CD4-positive, CD25-positive, alpha-beta regulatory T cell (primary cell): ENCODE measurements around the gene ARHGDIA. TPM values are rescaled to one million over a fixed set of nuclear protein-coding genes. Genes with fewer than 3 reads are reported as not detected.
A peak's percentile ranks its signal among the peaks of the same experiment; 100 is the strongest.

Experiments
- ATAC-seq, 2 donors: fragments of 150-1000 bp; cut with Tn5 transposase; one replicate each; pipeline ENCODE4 v1.10.0; 2021; ENCODE audit warnings: low read depth in 2 of 2, moderate number of reproducible peaks in 2 of 2, moderate library complexity in 1 of 2
- DNase-seq, 3 donors: peaks; one replicate each; pipeline versions ENCODE4 v3.0.0 to v3.0.0-alpha.2; 2012 to 2022; ENCODE audit warnings: mixed read lengths in 1 of 3
- H3K27ac ChIP-seq: one replicate; pipeline ENCODE4 v1.7.0; 2013; ENCODE audit warnings: mild to moderate bottlenecking, low read length; ENCODE audit not compliant: insufficient read depth, poor library complexity, severe bottlenecking
- H3K27me3 ChIP-seq: one replicate; pipeline ENCODE4 v1.7.0; 2013; ENCODE audit warnings: low read length; ENCODE audit not compliant: control insufficient read depth, insufficient read depth
- H3K36me3 ChIP-seq: one replicate; pipeline ENCODE4 v1.7.0; 2013; ENCODE audit warnings: mild to moderate bottlenecking, low read length, moderate library complexity; ENCODE audit not compliant: control insufficient read depth, insufficient read depth
- H3K4me1 ChIP-seq: 2 replicates; pipeline ENCODE4 v1.7.0; 2013; ENCODE audit warnings: mild to moderate bottlenecking, low read length; ENCODE audit not compliant: insufficient read depth, control insufficient read depth, poor library complexity, severe bottlenecking
- H3K4me3 ChIP-seq: one replicate; pipeline ENCODE4 v1.7.0; 2013; ENCODE audit warnings: low read depth, mild to moderate bottlenecking, low read length, moderate library complexity
- H3K9me3 ChIP-seq, 2 experiments: 1 replicate in 1 of 2; 2 replicates in 1 of 2; pipeline ENCODE4 v1.7.0; 2013; ENCODE audit warnings: low read length in 2 of 2, mild to moderate bottlenecking in 1 of 2, moderate library complexity in 1 of 2; ENCODE audit not compliant: control insufficient read depth in 2 of 2
- H3K27ac Mint-ChIP-seq, 3 donors: one replicate each; pipeline ENCODE4 v1.8.0; 2020 to 2022; ENCODE audit warnings: mild to moderate bottlenecking in 3 of 3, mixed read lengths in 3 of 3, moderate library complexity in 2 of 3
- H3K27me3 Mint-ChIP-seq: one replicate; pipeline ENCODE4 v1.8.0; 2022; ENCODE audit warnings: mild to moderate bottlenecking, mixed read lengths
- H3K36me3 Mint-ChIP-seq: one replicate; pipeline ENCODE4 v1.8.0; 2020; ENCODE audit warnings: mixed read lengths
- H3K4me1 Mint-ChIP-seq, 4 donors: one replicate each; pipeline ENCODE4 v1.8.0; 2020 to 2022; ENCODE audit warnings: mixed read lengths in 4 of 4, mild to moderate bottlenecking in 1 of 4
- H3K4me3 Mint-ChIP-seq, 4 donors: one replicate each; pipeline ENCODE4 v1.8.0; 2020 to 2022; ENCODE audit warnings: mild to moderate bottlenecking in 4 of 4, mixed read lengths in 4 of 4, moderate library complexity in 3 of 4
- H3K9me3 Mint-ChIP-seq, 7 donors: one replicate each; pipeline ENCODE4 v1.8.0; 2020 to 2022; ENCODE audit warnings: mixed read lengths in 7 of 7, mild to moderate bottlenecking in 3 of 7, moderate library complexity in 2 of 7
- polyA plus RNA-seq, 4 donors: library from polyadenylated mRNA; unstranded; fragments of 300-500 nt; fragmentation: Illumina TruSeq; gene quantifications; one replicate each; pipeline ENCODE4 v1.2.3, GENCODE V29; 2021
- total RNA-seq: library from RNA; stranded (reverse); gene quantifications from one replicate; pipeline ENCODE4 v1.2.3, GENCODE V29; 2022

ARHGDIA gene
- total and polyA plus RNA-seq, 5 donors from 2014 or later, result 91.4 to 578 (median 107) TPM

DNA sequence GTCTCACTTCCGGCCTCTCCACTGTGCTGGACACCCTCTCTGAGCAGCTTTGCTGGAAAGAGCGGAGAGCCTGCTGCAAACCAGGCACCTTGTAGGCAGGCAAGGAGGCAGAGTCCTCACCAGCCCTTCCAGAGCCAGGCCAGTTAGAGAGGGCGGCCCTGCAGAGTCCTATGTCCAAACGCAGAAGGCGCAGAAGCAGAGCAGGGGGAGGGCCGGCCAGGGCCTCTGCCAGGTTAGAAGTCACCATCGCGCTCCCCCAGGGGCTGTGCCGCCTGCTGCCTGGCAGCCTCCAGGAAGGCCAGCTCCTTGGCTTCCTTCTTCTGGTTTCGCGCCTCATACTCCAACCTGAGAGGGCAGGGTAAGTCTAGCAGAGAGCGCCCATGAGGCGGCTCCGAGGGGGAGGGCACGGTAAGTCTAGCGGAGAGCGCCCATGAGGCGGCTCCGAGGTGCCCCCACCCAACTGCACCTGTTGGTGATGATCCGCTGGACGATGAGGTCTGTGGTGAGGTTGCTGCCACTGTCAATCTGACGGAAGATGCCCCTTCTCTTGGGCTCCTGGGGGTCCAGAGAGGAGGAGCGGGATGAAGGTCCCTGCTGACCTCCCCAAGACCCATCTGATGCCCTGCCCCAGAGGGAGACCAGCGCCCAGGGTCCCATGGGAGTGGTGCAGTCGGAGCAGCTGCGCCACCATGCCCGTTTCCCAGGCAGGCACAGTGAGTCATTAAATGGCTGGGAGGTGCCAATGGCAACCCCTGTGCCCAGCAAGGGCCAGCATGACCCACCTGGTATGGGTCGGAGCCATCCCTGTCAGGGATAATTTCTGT is 33.7 kb upstream of the ARHGDIA start:
- H3K27ac Mint-ChIP-seq, result no peak overlapping the region
- Histone ChIP-seq H3K4me1 (peaks cover 14% of the 10 kb centered on the region), H3K27ac (no peak overlapping the region), H3K27me3 (no peaks in the 10 kb centered on the region), H3K9me3 (no peaks in the 10 kb centered on the region), H3K4me3 (no peak overlapping the region), H3K36me3 (peaks cover 7% of the 10 kb centered on the region)
- ATAC-seq (no peak), DNase-seq (no peak)
- no peak overlapping the region for H3K4me3 Mint-ChIP-seq
- peaks cover 0 to 12% (median 3%) of the 10 kb centered on the region in 4 donors for H3K4me1 Mint-ChIP-seq
- peaks cover 12% of the 10 kb centered on the region for H3K36me3 Mint-ChIP-seq
- no peaks in the 10 kb centered on the region for H3K9me3 Mint-ChIP-seq
- H3K27me3 Mint-ChIP-seq, result peaks cover 9% of the 10 kb centered on the region

DNA sequence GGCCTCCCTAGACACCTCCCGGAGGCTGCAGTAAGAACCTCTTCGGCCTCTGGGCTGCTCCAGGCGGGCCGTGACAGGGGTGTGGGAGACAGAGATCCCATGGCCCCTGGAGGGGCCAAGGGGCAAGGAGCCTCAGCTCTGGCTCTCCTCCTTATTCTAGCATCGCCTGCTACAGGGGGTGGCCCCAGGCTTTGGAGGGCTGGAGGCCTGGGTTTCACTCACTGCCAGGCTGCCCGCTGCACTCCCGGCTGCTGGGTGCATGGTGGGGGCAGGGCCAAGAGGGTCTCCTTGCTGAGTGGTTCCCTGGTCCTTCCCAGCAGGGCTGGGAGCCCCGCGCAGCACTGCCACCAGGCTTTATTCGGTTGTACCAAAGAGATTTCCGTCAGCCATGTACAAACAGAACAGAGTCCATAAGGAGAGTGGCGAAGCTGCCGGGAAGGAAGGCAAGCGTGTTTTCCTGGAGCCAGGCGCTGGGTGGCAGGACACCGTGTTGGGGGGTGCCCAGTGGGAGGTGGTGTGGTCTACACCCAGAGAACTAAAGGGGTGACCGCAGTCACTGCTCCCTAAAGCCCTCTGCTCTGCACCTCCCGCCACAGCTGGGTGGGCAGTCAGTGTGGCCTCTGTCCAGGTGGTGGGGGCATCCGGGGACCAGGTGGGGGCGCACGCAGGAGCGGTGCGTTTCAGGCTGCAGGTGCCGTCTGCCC is 32.9 kb upstream of the ARHGDIA start:
- H3K4me3 ChIP-seq, result no peak overlapping the region
- Mint-ChIP-seq H3K27me3 (peaks cover 9% of the 10 kb centered on the region), H3K4me3 (no peak overlapping the region), H3K9me3 (no peaks in the 10 kb centered on the region), H3K36me3 (peaks cover 13% of the 10 kb centered on the region), H3K4me1 (peaks cover 0 to 10% (median 3%) of the 10 kb centered on the region in 4 donors), H3K27ac (no peak overlapping the region)
- H3K36me3 ChIP-seq, result peaks cover 10% of the 10 kb centered on the region
- H3K27me3 ChIP-seq, result no peaks in the 10 kb centered on the region
- H3K4me1 ChIP-seq, result peaks cover 12% of the 10 kb centered on the region
- H3K27ac ChIP-seq, result no peak overlapping the region
- H3K9me3 ChIP-seq, result no peaks in the 10 kb centered on the region
- ATAC-seq (no peak), DNase-seq (no peak)

DNA sequence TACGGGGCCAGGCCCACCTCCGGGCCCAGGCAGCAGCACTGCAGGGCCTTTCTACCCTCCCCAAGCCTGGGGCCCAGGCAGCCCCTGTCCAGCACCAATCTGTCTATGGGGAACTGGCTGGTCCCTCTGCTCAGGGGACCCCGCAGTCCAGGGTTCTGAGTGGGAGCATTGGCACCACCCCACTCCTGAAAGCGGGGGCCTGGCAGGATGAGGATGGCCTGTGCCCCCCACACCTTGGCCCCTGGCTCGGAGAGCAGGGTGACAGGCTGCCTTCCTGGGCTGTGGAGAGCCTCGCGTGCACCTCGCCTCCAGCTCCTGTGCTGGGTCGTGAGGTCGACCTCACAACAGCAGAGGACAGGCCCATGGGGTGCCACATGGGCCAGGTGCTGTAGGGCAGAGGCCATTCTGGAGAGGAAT is 32.3 kb upstream of the ARHGDIA start:
- H3K27me3 Mint-ChIP-seq, result peaks cover 9% of the 10 kb centered on the region
- Histone ChIP-seq H3K36me3 (peaks cover 16% of the 10 kb centered on the region), H3K9me3 (no peaks in the 10 kb centered on the region), H3K27ac (no peak overlapping the region), H3K27me3 (no peaks in the 10 kb centered on the region), H3K4me1 (peaks cover 12% of the 10 kb centered on the region), H3K4me3 (no peak overlapping the region)
- H3K4me1 Mint-ChIP-seq, result peaks cover 0 to 10% (median 3%) of the 10 kb centered on the region in 4 donors
- DNase-seq (no peak), ATAC-seq (no peak)
- peaks cover 13% of the 10 kb centered on the region for H3K36me3 Mint-ChIP-seq
- H3K9me3 Mint-ChIP-seq, result no peaks in the 10 kb centered on the region
- no peak overlapping the region for H3K27ac Mint-ChIP-seq
- H3K4me3 Mint-ChIP-seq, result no peak overlapping the region

DNA sequence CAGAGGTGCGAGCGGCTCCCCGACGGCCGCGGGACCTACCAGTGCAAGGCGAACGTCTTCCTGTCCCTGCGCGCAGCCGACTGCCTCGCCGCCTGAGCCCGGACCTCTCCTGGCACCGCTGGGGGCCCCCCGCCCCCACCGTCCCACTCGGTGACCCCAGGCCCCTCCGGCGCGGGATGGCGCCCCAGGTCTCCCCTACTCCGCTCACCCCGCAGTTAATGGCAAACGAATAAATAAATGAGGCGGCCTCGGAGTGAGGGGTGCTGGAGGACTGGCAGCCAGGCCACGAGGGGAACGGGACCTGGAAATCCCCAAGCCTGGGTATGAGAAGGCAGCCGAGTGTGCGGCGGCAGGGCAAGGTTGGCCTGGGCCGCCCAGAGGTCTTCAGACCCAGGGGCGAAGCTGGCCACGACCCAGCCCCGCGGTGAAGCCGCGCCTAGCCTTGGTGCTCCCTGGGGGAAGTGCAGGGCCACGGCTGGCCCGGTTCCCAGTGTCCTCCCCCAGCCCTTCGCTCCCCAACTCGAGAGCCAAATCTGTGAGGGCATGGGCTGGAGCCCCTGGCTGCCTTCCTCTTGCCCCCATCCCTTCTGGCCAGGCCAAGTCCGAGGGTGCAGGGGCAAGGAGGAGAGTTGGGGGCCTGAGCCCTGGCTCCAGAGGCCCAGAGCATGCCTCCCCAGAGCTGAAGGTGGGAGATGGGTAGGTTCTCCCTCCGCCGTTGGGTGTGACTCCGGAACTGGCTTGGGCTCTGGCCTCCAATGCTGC is 31.7 kb upstream of the ARHGDIA start:
- no peak overlapping the region for H3K4me3 Mint-ChIP-seq
- no peak overlapping the region for H3K27ac Mint-ChIP-seq
- ATAC-seq (peak; percentile 8 to 29), DNase-seq (peak in 1 of 3 donors; percentile 36)
- no peak overlapping the region for H3K4me3 ChIP-seq
- peaks cover 22% of the 10 kb centered on the region for H3K36me3 ChIP-seq
- peaks cover 14% of the 10 kb centered on the region for H3K36me3 Mint-ChIP-seq
- H3K9me3 ChIP-seq, result no peaks in the 10 kb centered on the region
- peaks cover 9% of the 10 kb centered on the region for H3K27me3 Mint-ChIP-seq
- peaks cover 12% of the 10 kb centered on the region for H3K4me1 ChIP-seq
- no peak overlapping the region for H3K27ac ChIP-seq
- no peaks in the 10 kb centered on the region for H3K9me3 Mint-ChIP-seq
- peaks cover 0 to 10% (median 3%) of the 10 kb centered on the region in 4 donors for H3K4me1 Mint-ChIP-seq
- no peaks in the 10 kb centered on the region for H3K27me3 ChIP-seq

DNA sequence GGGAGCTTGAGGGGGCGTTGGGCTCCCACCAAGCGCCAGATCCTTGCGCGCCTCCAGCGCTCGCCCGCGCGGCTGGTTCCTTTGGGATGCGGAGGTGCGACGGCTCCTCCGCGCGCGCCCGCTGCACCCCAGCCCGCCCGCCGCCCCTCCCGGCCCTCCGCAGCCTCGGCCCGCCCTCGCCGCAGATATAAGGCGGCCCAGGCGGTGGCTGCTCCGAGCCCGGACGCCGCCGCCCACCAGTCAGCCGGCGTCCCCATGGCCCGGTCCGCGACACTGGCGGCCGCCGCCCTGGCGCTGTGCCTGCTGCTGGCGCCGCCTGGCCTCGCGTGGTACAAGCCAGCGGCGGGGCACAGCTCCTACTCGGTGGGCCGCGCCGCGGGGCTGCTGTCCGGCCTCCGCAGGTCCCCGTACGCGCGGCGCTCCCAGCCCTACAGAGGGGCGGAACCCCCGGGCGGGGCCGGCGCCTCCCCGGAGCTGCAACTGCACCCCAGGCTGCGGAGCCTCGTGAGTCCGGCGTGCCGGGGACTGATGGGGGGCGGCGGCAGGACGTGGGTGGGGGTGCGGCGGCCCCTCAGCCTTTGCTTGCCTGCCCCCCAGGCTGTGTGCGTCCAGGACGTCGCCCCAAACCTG is 31.0 kb upstream of the ARHGDIA start, which contains the start of gene NPB:
Gene NPB (plus strand): TSS at position 216 of the 630 bp plus-strand sequence. CDS start 40 bp downstream, at position 256.
- H3K9me3 ChIP-seq, result no peaks in the 10 kb centered on the region
- DNase-seq, result peak in 1 of 3 donors; percentile 20
- no peak within 1 kb of the TSS for H3K27ac ChIP-seq
- no peak within 1 kb of the TSS for H3K4me3 ChIP-seq
- no peaks in the 10 kb centered on the region for H3K27me3 ChIP-seq
- peaks cover 12% of the 10 kb centered on the region for H3K4me1 ChIP-seq
- Mint-ChIP-seq H3K27ac (no peak within 1 kb of the TSS), H3K27me3 (peaks cover 9% of the 10 kb centered on the region), H3K9me3 (no peaks in the 10 kb centered on the region), H3K36me3 (peaks cover 17% of the 10 kb centered on the region), H3K4me3 (peak within 1 kb of the TSS in 1 of 4 donors; percentile 46), H3K4me1 (peaks cover 0 to 10% (median 3%) of the 10 kb centered on the region in 4 donors)
- H3K36me3 ChIP-seq, result peaks cover 29% of the 10 kb centered on the region
- ATAC-seq, result peak in 1 of 2 donors; percentile 45

DNA sequence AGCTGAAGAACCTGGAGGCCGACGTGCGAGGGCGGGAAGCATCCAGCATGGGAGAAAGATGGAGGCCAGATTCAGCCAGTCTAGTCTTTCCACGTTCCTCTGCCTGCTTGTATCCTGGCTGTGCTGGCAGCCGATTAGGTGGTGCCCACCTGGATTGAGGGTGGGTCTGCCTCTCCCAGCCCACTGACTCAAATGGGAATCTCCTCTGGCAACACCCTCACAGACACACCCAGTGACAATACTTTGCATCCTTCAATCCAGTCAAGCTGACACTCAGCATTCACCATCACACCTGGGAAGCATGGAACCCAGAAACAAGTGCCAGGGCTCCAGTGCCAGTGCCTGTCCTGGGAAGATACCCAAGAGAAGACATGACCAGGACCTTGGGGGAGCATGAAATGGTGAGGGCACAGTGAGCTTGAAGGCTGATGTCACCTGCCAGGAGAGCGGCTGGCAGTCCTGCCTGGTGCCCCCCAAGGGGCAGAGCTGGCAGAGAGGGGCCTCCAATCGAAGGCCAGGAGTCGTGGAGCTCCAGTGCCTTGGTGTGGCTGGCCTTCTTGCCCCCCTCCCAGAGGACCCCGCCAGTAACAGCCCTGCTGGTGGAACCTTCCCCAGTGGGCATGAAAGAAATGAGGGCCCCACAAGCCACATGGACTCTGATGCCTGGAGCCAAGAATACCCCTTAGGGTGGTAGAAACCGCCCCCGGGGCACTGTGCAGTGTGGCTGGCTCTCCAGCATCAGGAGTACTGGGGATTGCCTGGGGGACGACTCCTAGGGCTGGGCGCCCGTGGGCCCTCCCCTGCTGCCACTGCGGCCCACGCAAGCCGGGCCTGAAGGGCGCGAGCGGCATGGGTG is 30.3 kb upstream of the ARHGDIA start:
- no peak for DNase-seq
- Histone ChIP-seq H3K4me3 (no peak overlapping the region), H3K27me3 (no peaks in the 10 kb centered on the region), H3K27ac (no peak overlapping the region), H3K4me1 (peaks cover 12% of the 10 kb centered on the region), H3K9me3 (no peaks in the 10 kb centered on the region), H3K36me3 (peaks cover 33% of the 10 kb centered on the region)
- ATAC-seq, result no peak
- H3K4me1 Mint-ChIP-seq, result peaks cover 0 to 10% (median 3%) of the 10 kb centered on the region in 4 donors
- peaks cover 9% of the 10 kb centered on the region for H3K27me3 Mint-ChIP-seq
- no peak overlapping the region for H3K27ac Mint-ChIP-seq
- H3K36me3 Mint-ChIP-seq, result peaks cover 17% of the 10 kb centered on the region
- H3K4me3 Mint-ChIP-seq, result peak overlapping the region in 3 of 4 donors; percentile 45 to 55 (median 54)
- no peaks in the 10 kb centered on the region for H3K9me3 Mint-ChIP-seq
